HCT116 (cell line): Measurements from ENCODE around the gene SLC51A. TPM values are rescaled to one million over a fixed set of nuclear protein-coding genes. Genes with fewer than 3 reads are reported as not detected.

Source experiments
- ATAC-seq: fragments of 200-7000 bp; cut with Tn5 transposase; 2 replicates; pipeline ENCODE4 v1.9.1; 2020; ENCODE audit warnings: mild to moderate bottlenecking, moderate library complexity
- BruUV-seq: library from RNA; stranded (reverse); fragments of 400-500 nt; replicated peaks from 2 replicates; lab custom pipeline; 2021; lab: Mats Ljungman, UMichigan
- CTCF ChIA-PET: fragments of 300-600 bp; sonication (Branson Sonifier 250); formaldehyde crosslinking; loops from one replicate; lab custom pipeline; 2021; ENCODE audit warnings: antibody characterized with exemption; lab: Charles Lee
- POLR2A ChIA-PET: fragments of 300-600, 350-600 bp; sonication (Branson Sonifier 250); formaldehyde crosslinking; loops from one replicate; lab custom pipeline; 2021; ENCODE audit warnings: antibody characterized with exemption; lab: Charles Lee
- RAD21 ChIA-PET, 2 experiments: fragments of 300-600 bp; sonication (Branson Sonifier 250); formaldehyde crosslinking; loops; one replicate each; lab custom pipeline; 2023; ENCODE audit warnings: low total read pairs in 2 of 2; ENCODE audit not compliant: uncharacterized antibody in 2 of 2, unreplicated experiment in 2 of 2, low non-redundant PET in 1 of 2; lab: Charles Lee
- DNase-seq: peaks from one replicate; pipeline ENCODE4 v3.0.0-alpha.2; 2010; ENCODE audit warnings: low read depth, low spot score
- H2AFZ ChIP-seq: fragments of 200-600 bp; shearing (Covaris generic), sonication (generic); 2 replicates; pipeline ENCODE4 v1.6.1; 2017; ENCODE audit warnings: low read depth, mixed run types, mixed read lengths, antibody characterized with exemption, low read length; ENCODE audit not compliant: poor library complexity, severe bottlenecking
- H3K27ac ChIP-seq: 2 replicates; pipeline ENCODE4 v1.5.1; 2012; ENCODE audit warnings: low read depth, low read length
- H3K27me3 ChIP-seq: fragments of 200-600 bp; sonication (generic); 2 replicates; pipeline ENCODE4 v1.6.1; 2016; ENCODE audit warnings: mixed run types, low read length, mixed read lengths; ENCODE audit not compliant: insufficient read depth
- H3K36me3 ChIP-seq, 2 experiments: fragments of 200-500 bp in 1 of 2; fragments of 200-600 bp in 1 of 2; sonication (Bioruptor generic) in 1 of 2; sonication (generic) in 1 of 2; 2 replicates each; pipeline versions ENCODE4 v1.5.1 to v1.6.1; 2014 to 2016; ENCODE audit warnings: low read length in 2 of 2, inconsistent platforms in 1 of 2, mixed read lengths in 1 of 2, mixed run types in 1 of 2; ENCODE audit not compliant: insufficient read depth in 2 of 2, control insufficient read depth in 1 of 2
- H3K4me1 ChIP-seq, 2 experiments: fragments of 200-600 bp in 1 of 2; sonication (generic) in 1 of 2; 2 replicates each; pipeline versions ENCODE4 v1.5.1 to v1.6.1; 2012 to 2017; ENCODE audit warnings: low read length in 2 of 2, inconsistent platforms in 1 of 2, mild to moderate bottlenecking in 1 of 2, mixed read lengths in 1 of 2, mixed run types in 1 of 2, moderate library complexity in 1 of 2; ENCODE audit not compliant: insufficient read depth in 2 of 2, control insufficient read depth in 1 of 2
- H3K4me2 ChIP-seq: fragments of 200-600 bp; sonication (generic); 2 replicates; pipeline ENCODE4 v1.6.1; 2017; ENCODE audit warnings: mixed run types, low read length, mixed read lengths
- H3K4me3 ChIP-seq, 2 experiments: fragments of 200-600 bp in 1 of 2; sonication (generic) in 1 of 2; replicated peaks in 1 of 2; 2 replicates each; pipeline ENCODE4 v1.5.1; 2011 to 2016; ENCODE audit warnings: low read length in 2 of 2, control low read depth in 1 of 2, low read depth in 1 of 2, mild to moderate bottlenecking in 1 of 2, mixed read lengths in 1 of 2, mixed run types in 1 of 2
- H3K79me2 ChIP-seq: fragments of 200-600 bp; sonication (generic); 2 replicates; pipeline ENCODE4 v1.6.1; 2017; ENCODE audit warnings: mild to moderate bottlenecking, mixed run types, low read length, moderate library complexity, mixed read lengths; ENCODE audit not compliant: insufficient read depth
- H3K9ac ChIP-seq: fragments of 200-600 bp; sonication (generic); 2 replicates; pipeline ENCODE4 v1.6.1; 2016; ENCODE audit warnings: low read length, mixed read lengths
- H3K9me2 ChIP-seq: fragments of 200-600 bp; sonication (generic), shearing (Covaris generic); 2 replicates; pipeline ENCODE4 v1.6.1; 2017; ENCODE audit warnings: mixed run types, mild to moderate bottlenecking, moderate library complexity; ENCODE audit not compliant: insufficient read depth
- H3K9me3 ChIP-seq, 2 experiments: fragments of 200-500 bp in 1 of 2; fragments of 200-600 bp in 1 of 2; sonication (Bioruptor generic) in 1 of 2; sonication (generic) in 1 of 2; 2 replicates each; pipeline ENCODE4 v1.6.1; 2014 to 2017; ENCODE audit warnings: low read length in 2 of 2, mixed read lengths in 2 of 2, inconsistent platforms in 1 of 2, low read depth in 1 of 2, mild to moderate bottlenecking in 1 of 2, mixed run types in 1 of 2, moderate library complexity in 1 of 2; ENCODE audit not compliant: control insufficient read depth in 1 of 2, insufficient read depth in 1 of 2
- H4K20me1 ChIP-seq: fragments of 200-600 bp; sonication (generic), shearing (Covaris generic); 2 replicates; pipeline ENCODE4 v1.6.1; 2017; ENCODE audit warnings: mixed run types, mild to moderate bottlenecking, moderate library complexity; ENCODE audit not compliant: insufficient read depth
- CEBPB ChIP-seq: IDR thresholded peaks from 2 replicates; pipeline ENCODE4 v1.6.1; 2012; ENCODE audit warnings: low read depth
- FOSL1 ChIP-seq: IDR thresholded peaks from 2 replicates; pipeline ENCODE4 v1.6.1; 2012; ENCODE audit warnings: low read depth
- intact Hi-C: fragments of 100-400 bp; cut with micrococcal nuclease; formaldehyde crosslinking; loops from 2 replicates; pipeline ENCODE4 v1.10.0; 2022
- total RNA-seq: library from RNA; stranded (reverse); gene quantifications from one replicate; pipeline ENCODE4 v1.2.1, GENCODE V29; 2021; ENCODE audit not compliant: unreplicated experiment
- TF ChIP-seq, protein P1 (sequence below): IDR thresholded peaks from 2 replicates; pipeline ENCODE4 v1.6.1; 2012
- TF ChIP-seq, protein P2 (sequence below): IDR thresholded peaks from 2 replicates; pipeline ENCODE4 v1.6.1; 2012; ENCODE audit warnings: low read depth

The SLC51A gene
- total RNA-seq, 1 experiment from 2014 or later = not detected

DNA sequence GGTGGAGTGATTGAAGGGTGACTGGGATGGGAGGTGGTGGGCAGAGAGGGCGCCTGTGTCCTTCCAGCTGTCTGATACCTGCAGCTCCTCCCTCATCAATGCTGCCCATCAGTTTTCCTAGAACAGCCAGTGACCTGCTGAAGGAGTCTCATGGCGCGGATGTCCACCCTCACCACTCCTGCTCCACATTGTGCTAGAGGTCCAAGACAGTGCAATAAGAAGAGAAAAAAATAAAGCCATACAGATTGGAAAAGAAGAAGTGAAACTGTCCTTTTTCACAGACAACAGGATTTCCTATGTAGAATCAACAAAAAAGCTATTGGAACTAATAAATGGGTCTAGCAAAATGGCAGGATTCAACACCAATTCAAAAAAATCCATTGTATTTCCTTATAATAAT is 12.5 kb upstream of the SLC51A start:
- no peak overlapping the region for H3K4me3 ChIP-seq
- H3K4me2 ChIP-seq = no peak overlapping the region
- no peak overlapping the region for H2AFZ ChIP-seq
- intact Hi-C loops = no loop called here
- H3K27ac ChIP-seq = no peak overlapping the region
- no peaks in the 10 kb centered on the region for H3K36me3 ChIP-seq
- CTCF ChIA-PET = no interaction called here
- H3K79me2 ChIP-seq = no peaks in the 10 kb centered on the region
- H3K27me3 ChIP-seq = no peaks in the 10 kb centered on the region
- DNase-seq = no peak
- RAD21 ChIA-PET = no interaction called here
- peaks cover 0 to 6% of the 10 kb centered on the region in 2 experiments; a peak in 1 of 4 replicates for H3K4me1 ChIP-seq
- no peaks in the 10 kb centered on the region for H4K20me1 ChIP-seq
- H3K9me2 ChIP-seq = no peaks in the 10 kb centered on the region
- no TSS peak for BruUV-seq
- no peak for ATAC-seq
- no peak overlapping the region for H3K9ac ChIP-seq
- H3K9me3 ChIP-seq = no peaks in the 10 kb centered on the region
- POLR2A ChIA-PET = no interaction called here
- TF ChIP-seq, protein P1, sequence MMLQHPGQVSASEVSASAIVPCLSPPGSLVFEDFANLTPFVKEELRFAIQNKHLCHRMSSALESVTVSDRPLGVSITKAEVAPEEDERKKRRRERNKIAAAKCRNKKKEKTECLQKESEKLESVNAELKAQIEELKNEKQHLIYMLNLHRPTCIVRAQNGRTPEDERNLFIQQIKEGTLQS = no peak
- TF ChIP-seq CEBPB = no peak
- TF ChIP-seq, protein P2, sequence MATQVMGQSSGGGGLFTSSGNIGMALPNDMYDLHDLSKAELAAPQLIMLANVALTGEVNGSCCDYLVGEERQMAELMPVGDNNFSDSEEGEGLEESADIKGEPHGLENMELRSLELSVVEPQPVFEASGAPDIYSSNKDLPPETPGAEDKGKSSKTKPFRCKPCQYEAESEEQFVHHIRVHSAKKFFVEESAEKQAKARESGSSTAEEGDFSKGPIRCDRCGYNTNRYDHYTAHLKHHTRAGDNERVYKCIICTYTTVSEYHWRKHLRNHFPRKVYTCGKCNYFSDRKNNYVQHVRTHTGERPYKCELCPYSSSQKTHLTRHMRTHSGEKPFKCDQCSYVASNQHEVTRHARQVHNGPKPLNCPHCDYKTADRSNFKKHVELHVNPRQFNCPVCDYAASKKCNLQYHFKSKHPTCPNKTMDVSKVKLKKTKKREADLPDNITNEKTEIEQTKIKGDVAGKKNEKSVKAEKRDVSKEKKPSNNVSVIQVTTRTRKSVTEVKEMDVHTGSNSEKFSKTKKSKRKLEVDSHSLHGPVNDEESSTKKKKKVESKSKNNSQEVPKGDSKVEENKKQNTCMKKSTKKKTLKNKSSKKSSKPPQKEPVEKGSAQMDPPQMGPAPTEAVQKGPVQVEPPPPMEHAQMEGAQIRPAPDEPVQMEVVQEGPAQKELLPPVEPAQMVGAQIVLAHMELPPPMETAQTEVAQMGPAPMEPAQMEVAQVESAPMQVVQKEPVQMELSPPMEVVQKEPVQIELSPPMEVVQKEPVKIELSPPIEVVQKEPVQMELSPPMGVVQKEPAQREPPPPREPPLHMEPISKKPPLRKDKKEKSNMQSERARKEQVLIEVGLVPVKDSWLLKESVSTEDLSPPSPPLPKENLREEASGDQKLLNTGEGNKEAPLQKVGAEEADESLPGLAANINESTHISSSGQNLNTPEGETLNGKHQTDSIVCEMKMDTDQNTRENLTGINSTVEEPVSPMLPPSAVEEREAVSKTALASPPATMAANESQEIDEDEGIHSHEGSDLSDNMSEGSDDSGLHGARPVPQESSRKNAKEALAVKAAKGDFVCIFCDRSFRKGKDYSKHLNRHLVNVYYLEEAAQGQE = no peak
- no peak for TF ChIP-seq FOSL1
